HepG2 (cell line): Measurements from ENCODE around the gene RASSF7. TPM values are rescaled to one million over a fixed set of nuclear protein-coding genes. Genes with fewer than 3 reads are reported as not detected.
A peak's percentile ranks its signal among the peaks of the same experiment; 100 is the strongest.

Experiments used
- AHR ChIP-seq: IDR thresholded peaks from 2 replicates; pipeline ENCODE4 v1.6.1; 2018; ENCODE audit warnings: missing genetic modification reagents, missing compliant biosample characterization
- ATF1 ChIP-seq: IDR thresholded peaks from 2 replicates; pipeline ENCODE4 v1.6.1; 2016; ENCODE audit warnings: mild to moderate bottlenecking, control low read depth
- DPF2 ChIP-seq: sonication (generic); formaldehyde crosslinking; IDR thresholded peaks from 2 replicates; pipeline ENCODE4 v1.4.0; 2020; ENCODE audit warnings: mild to moderate bottlenecking, low read depth, missing genetic modification reagents, borderline replicate concordance
- HHEX ChIP-seq: IDR thresholded peaks from 2 replicates; pipeline ENCODE4 v1.6.1; 2016; ENCODE audit warnings: control low read depth
- HOXA5 ChIP-seq: sonication (generic); formaldehyde crosslinking; IDR thresholded peaks from 2 replicates; pipeline ENCODE4 v1.4.0; 2020; ENCODE audit warnings: missing genetic modification reagents
- HOXA9 ChIP-seq: sonication (generic); formaldehyde crosslinking; IDR thresholded peaks from 2 replicates; pipeline ENCODE4 v1.8.1; 2022; ENCODE audit warnings: missing genetic modification reagents, mild to moderate bottlenecking, moderate library complexity, borderline replicate concordance
- IKZF4 ChIP-seq: sonication (generic); formaldehyde crosslinking; IDR thresholded peaks from 2 replicates; pipeline ENCODE4 v1.5.1; 2020; ENCODE audit warnings: borderline replicate concordance, mild to moderate bottlenecking, low read depth, missing genetic modification reagents; ENCODE audit errors: not compliant biosample characterization
- JDP2 ChIP-seq: sonication (generic); formaldehyde crosslinking; IDR thresholded peaks from 2 replicates; pipeline ENCODE4 v1.8.1; 2022; ENCODE audit warnings: missing genetic modification reagents, borderline replicate concordance
- KLF9 ChIP-seq: IDR thresholded peaks from 2 replicates; pipeline ENCODE4 v1.6.1; 2016; ENCODE audit warnings: low read depth
- MLLT10 ChIP-seq: sonication (generic); formaldehyde crosslinking; IDR thresholded peaks from 2 replicates; pipeline ENCODE4 v1.4.0; 2020; ENCODE audit warnings: missing genetic modification reagents
- SMAD9 ChIP-seq: sonication (generic); formaldehyde crosslinking; IDR thresholded peaks from 2 replicates; pipeline ENCODE4 v1.5.1; 2020; ENCODE audit warnings: mild to moderate bottlenecking, missing genetic modification reagents
- SOX5 ChIP-seq: IDR thresholded peaks from 2 replicates; pipeline ENCODE4 v1.6.1; 2016; ENCODE audit warnings: borderline replicate concordance
- TAF15 ChIP-seq: fragments of 200-400 bp; formaldehyde crosslinking; IDR thresholded peaks from one replicate; pipeline ENCODE4 v1.6.1; 2018; ENCODE audit warnings: mild to moderate bottlenecking, low read depth, low read length; ENCODE audit not compliant: poor library complexity, severe bottlenecking
- TBP ChIP-seq: sonication (generic); formaldehyde crosslinking; IDR thresholded peaks from 2 replicates; pipeline ENCODE4 v1.5.0; 2020; ENCODE audit warnings: missing genetic modification reagents
- TP53 ChIP-seq: sonication (generic); formaldehyde crosslinking; conservative IDR thresholded peaks from 2 replicates; pipeline ENCODE4 v1.4.0; 2020; ENCODE audit warnings: missing genetic modification reagents
- ZBTB33 ChIP-seq: sonication (generic); formaldehyde crosslinking; IDR thresholded peaks from 2 replicates; pipeline ENCODE4 v1.4.0; 2020; ENCODE audit warnings: missing genetic modification reagents
- ZBTB43 ChIP-seq: sonication (generic); formaldehyde crosslinking; conservative IDR thresholded peaks from 2 replicates; pipeline ENCODE4 v1.4.0; 2020; ENCODE audit warnings: missing genetic modification reagents
- ZFP62 ChIP-seq: sonication (generic); formaldehyde crosslinking; IDR thresholded peaks from 2 replicates; pipeline ENCODE4 v1.4.0; 2020; ENCODE audit warnings: missing genetic modification reagents
- ZNF10 ChIP-seq: sonication (generic); formaldehyde crosslinking; IDR thresholded peaks from 2 replicates; pipeline ENCODE4 v1.4.0; 2020; ENCODE audit warnings: mild to moderate bottlenecking, low read depth, missing genetic modification reagents, borderline replicate concordance
- ZNF331 ChIP-seq: sonication (generic); formaldehyde crosslinking; IDR thresholded peaks from 2 replicates; pipeline ENCODE4 v1.4.0; 2020; ENCODE audit warnings: missing genetic modification reagents
- ZNF567 ChIP-seq: sonication (generic); formaldehyde crosslinking; IDR thresholded peaks from 2 replicates; pipeline ENCODE4 v1.8.1; 2023; ENCODE audit warnings: mild to moderate bottlenecking, missing genetic modification reagents, borderline replicate concordance
- ZNF574 ChIP-seq: sonication (generic); formaldehyde crosslinking; IDR thresholded peaks from 2 replicates; pipeline ENCODE4 v1.4.0; 2020; ENCODE audit warnings: missing genetic modification reagents
- ZNF704 ChIP-seq: sonication (generic); formaldehyde crosslinking; IDR thresholded peaks from 2 replicates; pipeline ENCODE4 v1.8.1; 2023; ENCODE audit warnings: mild to moderate bottlenecking, inconsistent platforms, moderate library complexity, missing genetic modification reagents, borderline replicate concordance
- polyA plus RNA-seq, 8 experiments: library from polyadenylated mRNA; depleted of rRNA in 3 of 8; stranded (reverse) in 7 of 8; unstranded in 1 of 8; fragments of >200 nt; fragmentation: Illumina TruSeq in 4 of 8; extraction: Trizol in 4 of 8; gene quantifications; 2 replicates each; pipeline versions ENCODE4 v1.2.1 to v1.2.3, GENCODE V29; 2011 to 2016; ENCODE audit warnings: low read depth in 4 of 8, missing spikeins in 1 of 8, mixed read lengths in 1 of 8; ENCODE audit not compliant: insufficient read depth in 1 of 8
- total RNA-seq, 5 experiments: library from RNA; depleted of rRNA; stranded (reverse); fragments of >200 nt; fragmentation: Illumina TruSeq; extraction: Trizol; gene quantifications; 2 replicates each; pipeline ENCODE4 v1.2.3, GENCODE V29; 2016; ENCODE audit warnings: low read depth in 1 of 5

RASSF7 gene
- total and polyA plus RNA-seq, 2 of the 13 experiments (the other 11 are each of a cell fraction or from before 2014, with no cell fraction given), result 20.2 to 28.6 TPM

GRCh38 chr11:579830-580601 lies 19.2 kb downstream of the RASSF7 start (continued):
- TF ChIP-seq ZBTB33 (CRISPR knock-in tag) (peak; percentile 10; the same call in 1 of the 2 replicates), TBP (CRISPR knock-in tag) (no peak), HOXA5 (0 out of 2 replicates have a peak, but pooled peaks have one; percentile 47), AHR (CRISPR knock-in tag) (no peak), ZBTB43 (CRISPR knock-in tag) (no peak), TP53 (CRISPR knock-in tag) (no peak), ATF1 (no peak), MLLT10 (CRISPR knock-in tag) (no peak), ZNF10 (CRISPR knock-in tag) (no peak), ZNF704 (CRISPR knock-in tag) (no peak), SOX5 (CRISPR knock-in tag) (peak; percentile 42; the same call in 1 of the 2 replicates), HHEX (CRISPR knock-in tag) (no peak), HOXA9 (CRISPR knock-in tag) (no peak), ZNF574 (peak; percentile 59; the same call in 1 of the 2 replicates), KLF9 (CRISPR knock-in tag) (no peak), JDP2 (CRISPR knock-in tag) (no peak), ZNF331 (CRISPR knock-in tag) (no peak; the same call in 1 of the 2 replicates), TAF15 (no peak), DPF2 (no peak), IKZF4 (CRISPR knock-in tag) (no peak), ZNF567 (CRISPR knock-in tag) (no peak), SMAD9 (no peak), ZFP62 (CRISPR knock-in tag) (no peak)
